Lower leg skin (tissue), 4 donors: Measurements from ENCODE around the gene FOXP1. TPM values are rescaled to one million over a fixed set of nuclear protein-coding genes. Genes with fewer than 3 reads are reported as not detected.

Source experiments
- DNase-seq, 2 donors: peaks; one replicate each; pipeline ENCODE4 v3.0.0-alpha.2; 2019; ENCODE audit warnings: low spot score in 2 of 2
- H3K4me3 ChIP-seq: fragments of 200-600 bp; sonication (generic); 2 replicates; pipeline ENCODE4 v1.5.1; 2017; ENCODE audit warnings: mild to moderate bottlenecking, low read depth; ENCODE audit not compliant: poor library complexity, severe bottlenecking
- CTCF ChIP-seq, 3 donors: fragments of 450-650 bp; IDR thresholded peaks; one replicate each; pipeline ENCODE4 v1.5.1; 2016; ENCODE audit warnings: antibody characterized with exemption in 3 of 3, mild to moderate bottlenecking in 3 of 3, moderate library complexity in 2 of 3
- POLR2A ChIP-seq, 2 donors: fragments of 450-650 bp; IDR thresholded peaks; one replicate each; pipeline ENCODE4 v1.6.1; 2016 to 2017; ENCODE audit warnings: antibody characterized with exemption in 2 of 2, mild to moderate bottlenecking in 1 of 2, moderate library complexity in 1 of 2
- WGBS, 2 donors: methylation state at CpG; one replicate each; pipeline ENCODE4 v1.1.5; 2018; 5-methylcytosine and 5-hydroxymethylcytosine counted together
- intact Hi-C: fragments of 100-400 bp; cut with DNase I; formaldehyde crosslinking; loops from one replicate; pipeline ENCODE4 v1.15.0; 2023; ENCODE audit warnings: low total_unique reads
- total RNA-seq, 4 donors: library from RNA; depleted of rRNA; stranded (reverse); fragments of >200 nt; gene quantifications; one replicate each; pipeline ENCODE4 v1.1.0, GENCODE V29; 2016

FOXP1 gene
- total RNA-seq, 4 donors from 2014 or later: 46.6 to 66.6 (median 55.2) TPM

DNA sequence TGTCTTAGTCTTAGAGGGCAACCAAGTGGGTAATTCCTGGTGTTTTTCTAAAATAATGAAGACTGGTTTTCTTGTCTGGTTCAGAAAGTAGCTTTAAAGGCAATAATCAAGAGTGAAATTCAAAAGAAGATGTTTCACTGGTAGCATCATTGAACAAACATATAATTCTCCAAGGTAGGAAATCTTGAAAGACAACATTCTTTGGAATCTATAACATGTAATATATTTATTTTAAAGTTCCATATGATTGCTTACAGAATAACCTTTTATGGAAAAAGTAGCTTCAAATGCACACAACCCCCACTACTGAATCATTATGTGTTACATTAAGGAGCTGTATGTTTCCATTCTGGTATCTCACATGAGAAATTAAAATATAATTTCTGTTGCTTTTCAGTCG, 13.8 kb upstream of the FOXP1 start:
- intact Hi-C loops: no loop called here
- 78 to 85% methylated on average over 1 of the region's 1 CpG for WGBS, 2 donors
- TF ChIP-seq POLR2A (IDR thresholded peaks at IDR 0.05) (no peak), CTCF (IDR thresholded peaks at IDR 0.05) (no peak)
- H3K4me3 ChIP-seq: no peak overlapping the region
- DNase-seq: no peak

DNA sequence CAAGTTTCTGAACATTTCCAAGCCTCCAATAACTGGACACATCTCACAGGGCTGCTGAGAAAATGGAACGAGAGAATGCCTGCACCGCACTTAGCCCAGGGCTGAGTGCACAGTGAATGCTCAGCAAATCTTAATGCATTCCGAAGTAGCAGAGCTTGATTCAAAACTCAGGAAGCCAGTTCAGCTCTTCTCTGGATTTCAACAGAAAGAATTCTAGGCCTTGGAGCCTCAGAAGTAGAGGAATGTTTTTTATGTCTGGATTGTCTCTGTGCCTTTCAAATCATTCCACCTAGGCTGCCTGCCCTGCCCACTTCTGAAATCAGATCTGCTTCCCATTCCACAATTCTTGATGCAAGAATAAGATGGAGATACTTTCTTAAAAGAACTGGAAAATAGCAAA, 9.6 kb upstream of the FOXP1 start:
- H3K4me3 ChIP-seq: no peak overlapping the region
- WGBS, 2 donors: 94 to 96% methylated on average over 3 of the region's 3 CpGs
- TF ChIP-seq POLR2A (IDR thresholded peaks at IDR 0.05): no peak
- no peak for TF ChIP-seq CTCF (IDR thresholded peaks at IDR 0.05)
- intact Hi-C loops: no loop called here
- DNase-seq: no peak

DNA sequence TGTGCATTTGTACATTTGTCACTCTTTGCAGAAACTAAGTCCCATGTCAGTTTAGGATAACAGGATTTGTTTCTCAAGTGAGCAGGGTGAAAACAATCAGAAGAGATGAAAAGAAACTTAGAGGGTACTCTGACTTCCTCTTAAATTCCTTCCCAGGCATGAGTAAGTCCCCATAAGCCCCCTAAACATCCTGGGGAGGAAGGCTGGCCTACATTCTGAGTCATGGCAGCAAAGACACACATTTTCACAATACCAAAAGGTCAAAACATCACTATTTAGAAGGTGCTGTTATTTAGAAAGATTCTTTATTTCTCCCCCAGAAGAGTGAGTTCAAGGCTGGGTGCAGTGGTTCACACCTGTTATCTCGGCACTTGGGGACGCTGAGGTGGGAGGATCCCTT, 7.6 kb upstream of the FOXP1 start:
- no peak for DNase-seq
- intact Hi-C loops: no loop called here
- no peak overlapping the region for H3K4me3 ChIP-seq
- no peak for TF ChIP-seq CTCF (IDR thresholded peaks at IDR 0.05)
- no peak for TF ChIP-seq POLR2A (IDR thresholded peaks at IDR 0.05)
- 98 to 100% methylated on average over 2 of the region's 2 CpGs for WGBS, 2 donors

- intact Hi-C loops: loop anchor here (10.0 kb wide), 2 partner anchors 524 to 1034 kb away; no protein-coding TSS in a partner anchor
- 46 to 65% methylated on average over 2 of the region's 2 CpGs for WGBS, 2 donors
- no peak overlapping the region for H3K4me3 ChIP-seq
- TF ChIP-seq CTCF (IDR thresholded peaks at IDR 0.05): no peak
- TF ChIP-seq POLR2A (IDR thresholded peaks at IDR 0.05): no peak
- no peak for DNase-seq
These were observed 5.6 kb upstream of the FOXP1 start for GRCh38 chr3:71589132-71589531.

DNA sequence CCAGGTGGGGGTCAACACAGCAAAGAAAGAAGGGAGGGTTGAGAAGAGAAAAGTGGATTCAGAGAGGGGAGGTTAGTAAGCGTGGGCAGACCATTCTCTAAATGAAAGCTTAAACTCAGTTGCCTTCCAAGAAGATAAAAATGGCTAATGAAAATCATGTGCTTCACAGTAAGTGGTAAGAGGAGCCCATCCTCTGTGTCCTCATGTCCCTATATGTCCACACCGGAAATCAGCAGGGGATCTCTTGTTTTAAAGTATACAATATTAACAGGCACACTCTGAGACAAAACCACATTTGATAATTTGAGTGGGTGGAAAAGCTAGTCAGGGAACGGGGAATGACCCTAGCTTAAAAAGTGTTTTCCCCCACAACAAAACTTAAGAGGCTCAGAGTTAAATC, 4.4 kb upstream of the FOXP1 start:
- intact Hi-C loops: loop anchor here (10.0 kb wide), 2 partner anchors 523 to 1033 kb away; no protein-coding TSS in a partner anchor
- TF ChIP-seq CTCF (IDR thresholded peaks at IDR 0.05) (no peak), POLR2A (IDR thresholded peaks at IDR 0.05) (no peak)
- WGBS, 2 donors: 81 to 85% methylated on average over 3 of the region's 3 CpGs
- no peak for DNase-seq
- H3K4me3 ChIP-seq: no peak overlapping the region

DNA sequence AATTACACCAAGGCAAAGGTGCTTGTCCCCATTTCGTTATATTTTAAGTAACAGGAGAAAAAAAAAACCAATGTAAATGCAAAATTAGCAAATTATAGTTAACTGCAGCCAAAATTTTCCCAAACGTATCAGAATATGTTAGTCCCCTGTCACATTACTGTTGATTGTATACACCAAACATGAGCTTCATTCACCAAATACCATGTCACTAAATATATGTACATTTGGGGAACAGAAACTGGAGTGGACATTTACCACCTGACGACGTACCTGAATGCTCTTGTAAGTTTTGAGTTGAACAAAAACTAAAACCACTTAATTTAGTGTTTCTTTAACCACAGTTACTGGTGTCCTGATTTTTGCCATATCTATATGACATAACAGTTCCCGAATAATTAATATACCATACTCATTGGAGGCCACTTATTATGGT, 3.3 kb upstream of the FOXP1 start:
- H3K4me3 ChIP-seq: no peak overlapping the region
- intact Hi-C loops: loop anchor here (10.0 kb wide), 2 partner anchors 522 to 1032 kb away; no protein-coding TSS in a partner anchor
- TF ChIP-seq POLR2A (IDR thresholded peaks at IDR 0.05): no peak
- no peak for TF ChIP-seq CTCF (IDR thresholded peaks at IDR 0.05)
- DNase-seq: no peak
- WGBS, 2 donors: 37 to 40% methylated on average over 5 of the region's 5 CpGs
